Fibroblast of mammary gland (primary cell): ENCODE results near the gene BBX.
"Not testable (repeated sequence)": the region's sequence is repeated elsewhere in the genome, so short reads cannot be mapped to it uniquely, and the experiment has no call there.

ENCODE experiments used
- DNase-seq: peaks from one replicate; pipeline ENCODE4 v3.0.0-alpha.2; 2010; ENCODE audit warnings: low read depth
- H3K4me3 ChIP-seq: 2 replicates; pipeline ENCODE4 v1.5.1; 2011; ENCODE audit warnings: low read depth, mild to moderate bottlenecking, low read length, moderate library complexity; ENCODE audit not compliant: control insufficient read depth
- CTCF ChIP-seq: conservative IDR thresholded peaks from 2 replicates; pipeline ENCODE4 v1.5.1; 2011; ENCODE audit warnings: low read depth, low read length, inconsistent platforms; ENCODE audit not compliant: control insufficient read depth, insufficient read depth

Gene BBX

GRCh38 chr3:107829185-107829584, 306.4 kb downstream of the BBX start:
- TF ChIP-seq CTCF: no peak
- no peak for DNase-seq
- H3K4me3 ChIP-seq: no peak overlapping the region

GRCh38 chr3:107831590-107831989, 308.8 kb downstream of the BBX start:
- H3K4me3 ChIP-seq: no peak overlapping the region
- no peak for DNase-seq
- no peak for TF ChIP-seq CTCF

GRCh38 chr3:107833043-107833442, 310.3 kb downstream of the BBX start:
- no peak for TF ChIP-seq CTCF
- no peak for DNase-seq

GRCh38 chr3:107833722-107834416, 311.1 kb downstream of the BBX start:
- TF ChIP-seq CTCF: no peak
- no peak for DNase-seq
- H3K4me3 ChIP-seq: no peak overlapping the region

More at GRCh38 chr3:107833043-107833442, 310.3 kb downstream of the BBX start:
- no peak overlapping the region for H3K4me3 ChIP-seq

- H3K4me3 ChIP-seq, DNase-seq: not testable (repeated sequence)
Observed at GRCh38 chr3:107835001-107835400, 312.2 kb downstream of the BBX start.

GRCh38 chr3:107837895-107838612, 315.3 kb downstream of the BBX start:
- H3K4me3 ChIP-seq: no peak overlapping the region
- DNase-seq: no peak
- no peak for TF ChIP-seq CTCF

- no peak overlapping the region for H3K4me3 ChIP-seq
- TF ChIP-seq CTCF: no peak
- DNase-seq: no peak
Observed at GRCh38 chr3:107841831-107842230, 319.1 kb downstream of the BBX start.
